Measurements from ENCODE around the gene C17orf75. TPM values are rescaled to one million over a fixed set of nuclear protein-coding genes. Genes with fewer than 3 reads are reported as not detected.
"Not testable (repeated sequence)": the region's sequence is repeated elsewhere in the genome, so short reads cannot be mapped to it uniquely, and the experiment has no call there.

C17orf75 gene
- 10 to 100 TPM; 12.1 to 14.8 TPM for total RNA-seq

DNA sequence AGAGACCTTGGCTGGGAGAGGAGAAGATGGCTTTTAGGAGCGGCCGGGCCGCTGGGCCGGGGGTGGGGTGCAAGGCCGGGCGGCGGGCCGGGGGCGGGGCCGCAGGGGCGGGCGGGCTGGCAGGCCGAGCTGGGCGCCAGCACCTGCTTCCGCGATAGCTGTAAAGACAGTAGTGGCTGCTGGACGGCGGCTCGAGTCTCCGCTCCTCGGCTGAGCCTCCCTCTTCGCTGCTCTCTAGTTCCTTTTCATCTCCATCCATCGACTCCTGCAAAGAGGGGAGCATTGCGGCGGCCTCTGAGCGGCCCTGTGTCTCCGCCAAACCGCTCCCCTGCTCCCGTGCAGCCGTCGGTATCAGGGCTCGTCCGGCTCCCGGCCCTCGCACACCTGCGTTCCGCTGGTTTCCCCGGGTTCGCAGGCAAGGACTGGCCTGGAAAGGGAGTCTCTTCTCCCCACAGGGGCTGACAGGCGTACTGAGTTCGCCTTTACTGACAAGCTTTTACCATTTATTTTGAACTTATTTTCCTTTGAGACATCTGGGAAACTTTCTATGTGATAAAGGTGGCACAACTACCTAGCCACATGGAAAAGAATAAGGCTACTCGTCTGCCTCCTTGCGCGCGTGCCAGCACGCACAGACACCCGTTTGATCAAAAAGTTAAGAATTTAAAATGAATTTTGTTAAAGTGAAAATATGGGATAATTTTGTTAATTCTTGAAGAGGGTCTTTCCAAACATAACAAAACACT is at the start of gene C17orf75:
Gene C17orf75 (minus strand): TSS at position 317 of the 746 bp plus-strand sequence. CDS start 34 bp downstream, at position 283.
- Mint-ChIP-seq H3K27ac (peak within 1 kb of the TSS; percentile 88), H3K4me3 (peak within 1 kb of the TSS; percentile 89), H3K36me3 (ENCODE audit: low read depth) (peaks cover 7% of the 10 kb centered on the region), H3K4me1 (peaks cover 11% of the 10 kb centered on the region), H3K9me3 (no peaks in the 10 kb centered on the region), H3K27me3 (no peaks in the 10 kb centered on the region)
- peak; percentile 89 for ATAC-seq (replicated peaks)

DNA sequence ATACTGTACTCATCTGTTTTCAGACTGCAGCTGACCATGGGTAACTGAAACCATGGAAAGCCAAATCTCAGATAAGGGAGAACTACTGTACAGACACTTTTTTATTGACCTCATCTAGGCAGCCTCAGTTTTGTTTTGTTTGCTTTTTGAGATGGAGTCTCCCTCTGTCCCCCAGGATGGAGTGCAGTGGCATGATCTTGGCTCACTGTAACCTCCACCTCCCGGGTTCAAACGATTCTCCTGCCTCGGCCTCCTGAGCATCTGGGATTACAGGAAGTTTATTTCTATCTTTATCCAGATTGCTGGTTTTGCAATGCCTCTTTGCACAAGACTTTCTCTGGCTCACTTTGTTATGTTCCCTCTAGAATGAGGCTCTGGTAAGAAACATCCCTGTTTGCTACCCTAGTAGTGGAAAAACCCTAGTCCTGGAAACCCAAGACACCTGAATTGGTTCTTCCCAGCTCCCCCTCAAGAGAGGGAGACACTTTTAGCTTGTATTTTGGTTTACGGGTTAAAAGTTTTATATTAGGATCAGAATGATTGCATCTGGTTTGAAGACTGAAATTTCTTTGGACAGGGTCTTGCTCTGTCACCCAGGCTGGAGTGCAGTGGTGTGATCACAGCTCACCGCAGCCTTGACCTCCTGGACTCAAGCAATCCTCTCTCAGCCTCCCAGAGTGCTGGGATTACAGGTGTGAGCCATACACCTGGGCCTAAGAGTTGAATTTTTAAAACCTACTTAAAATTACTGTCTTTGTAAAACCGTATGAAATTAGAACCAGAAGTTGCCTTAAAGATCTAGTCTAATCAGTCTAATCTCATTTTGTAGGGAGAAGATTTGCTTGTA is 46.9 kb upstream of the C17orf75 start:
- Mint-ChIP-seq H3K4me3 (no peak overlapping the region), H3K27me3 (no peaks in the 10 kb centered on the region), H3K9me3 (no peaks in the 10 kb centered on the region), H3K36me3 (ENCODE audit: low read depth) (peaks cover 20% of the 10 kb centered on the region), H3K4me1 (peaks cover 7% of the 10 kb centered on the region), H3K27ac (no peak overlapping the region)
- ATAC-seq (replicated peaks): no peak

DNA sequence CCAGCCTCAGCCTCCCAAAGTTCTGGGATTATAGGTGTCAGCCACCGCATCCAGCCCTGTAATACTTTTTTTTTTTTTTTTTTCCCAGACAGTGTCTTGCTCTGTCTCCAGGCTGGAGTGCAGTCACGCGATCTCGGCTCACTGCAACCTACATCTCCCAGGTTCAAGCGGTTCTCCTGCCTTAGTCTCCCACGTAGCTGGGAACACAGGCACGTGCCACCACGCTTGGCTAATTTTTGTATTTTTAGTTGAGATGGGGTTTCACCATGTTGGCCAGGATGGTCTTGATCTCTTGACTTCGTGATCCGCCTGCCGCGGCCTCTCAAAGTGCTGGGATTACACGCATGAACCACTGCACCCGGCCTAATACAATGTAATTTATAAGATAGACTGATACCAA is 46.2 kb upstream of the C17orf75 start:
- not testable (repeated sequence) for H3K27me3 Mint-ChIP-seq; ATAC-seq (replicated peaks); H3K4me1 Mint-ChIP-seq; H3K9me3 Mint-ChIP-seq; H3K27ac Mint-ChIP-seq; H3K4me3 Mint-ChIP-seq
- H3K36me3 Mint-ChIP-seq (ENCODE audit: low read depth): peaks cover 20% of the 10 kb centered on the region

DNA sequence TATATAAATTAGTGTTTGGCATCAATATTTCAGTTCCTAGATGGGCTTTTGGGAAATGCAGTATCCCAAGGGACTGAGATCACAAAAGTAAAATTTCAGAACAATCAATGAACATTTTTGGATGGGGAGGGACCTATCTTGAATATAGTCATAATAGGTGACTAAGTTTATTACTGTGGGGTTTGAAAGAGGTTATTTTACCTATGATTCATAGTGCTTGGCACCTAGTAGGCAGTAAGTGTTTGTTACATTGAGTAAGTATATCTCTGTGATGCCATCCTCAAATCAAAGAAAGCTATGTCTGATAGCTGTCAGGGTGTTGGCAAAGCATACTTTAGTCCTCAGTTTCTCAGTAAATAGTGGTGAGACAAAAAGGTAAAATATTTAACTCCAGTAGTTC is 44.9 kb upstream of the C17orf75 start:
- Mint-ChIP-seq H3K27ac (peak overlapping the region; percentile 34), H3K9me3 (no peaks in the 10 kb centered on the region), H3K27me3 (no peaks in the 10 kb centered on the region), H3K4me1 (peaks cover 11% of the 10 kb centered on the region), H3K4me3 (no peak overlapping the region), H3K36me3 (ENCODE audit: low read depth) (peaks cover 32% of the 10 kb centered on the region)
- peak; percentile 83 for ATAC-seq (replicated peaks)

DNA sequence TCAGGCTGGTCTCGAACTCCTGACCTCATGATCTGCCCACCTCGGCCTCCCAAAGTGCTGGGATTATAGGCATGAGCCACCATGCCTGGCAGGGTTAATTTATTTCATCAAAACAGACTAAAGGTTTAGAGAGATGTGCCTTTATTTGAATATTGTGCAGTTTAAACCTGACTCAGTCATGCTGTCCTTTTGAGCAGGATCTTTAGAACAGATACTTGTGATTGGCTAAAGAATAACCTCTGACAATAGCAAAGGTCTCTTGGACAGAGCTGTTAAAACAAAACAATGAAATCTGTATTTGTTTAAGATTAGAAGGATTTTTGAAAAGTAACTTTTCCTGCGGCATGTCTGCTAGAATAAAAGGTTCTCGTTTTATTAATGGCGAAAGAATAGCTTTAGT is 44.0 kb upstream of the C17orf75 start:
- Mint-ChIP-seq H3K9me3 (no peaks in the 10 kb centered on the region), H3K36me3 (ENCODE audit: low read depth) (peaks cover 41% of the 10 kb centered on the region), H3K4me3 (no peak overlapping the region), H3K27me3 (no peaks in the 10 kb centered on the region), H3K4me1 (peaks cover 11% of the 10 kb centered on the region), H3K27ac (peak overlapping the region; percentile 34)
- no peak for ATAC-seq (replicated peaks)

- H3K27me3 Mint-ChIP-seq: no peaks in the 10 kb centered on the region
- peaks cover 49% of the 10 kb centered on the region for H3K36me3 Mint-ChIP-seq (ENCODE audit: low read depth)
- peaks cover 11% of the 10 kb centered on the region for H3K4me1 Mint-ChIP-seq
- no peaks in the 10 kb centered on the region for H3K9me3 Mint-ChIP-seq
- ATAC-seq (replicated peaks): no peak
- no peak overlapping the region for H3K27ac Mint-ChIP-seq
- no peak overlapping the region for H3K4me3 Mint-ChIP-seq
Measured at GRCh38 chr17:32385121-32385520, 43.1 kb upstream of the C17orf75 start.

DNA sequence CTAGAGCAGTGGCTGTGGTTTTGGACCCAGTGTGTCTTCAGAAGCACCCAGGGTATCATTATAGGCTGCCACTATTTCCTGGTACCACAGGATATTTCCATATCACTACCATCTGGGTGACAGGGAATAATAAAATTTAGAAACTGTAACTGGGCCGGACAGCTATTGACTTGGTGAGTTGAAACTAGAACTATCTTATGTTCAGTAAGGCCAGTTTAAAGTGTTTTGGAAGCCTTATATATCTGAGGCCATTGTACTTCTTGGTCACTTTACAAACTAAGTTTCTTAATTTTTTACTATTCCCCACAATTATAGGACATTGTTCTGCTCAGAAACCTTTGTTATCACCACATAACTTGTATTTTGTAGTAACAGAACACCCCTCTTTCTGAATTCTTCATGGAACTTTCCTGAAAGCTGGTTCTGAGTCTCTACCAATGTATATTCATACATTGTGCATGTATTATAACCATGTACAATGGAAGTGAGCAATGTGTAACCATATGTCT is 42.0 kb upstream of the C17orf75 start:
- no peak overlapping the region for H3K27ac Mint-ChIP-seq
- H3K36me3 Mint-ChIP-seq (ENCODE audit: low read depth): peaks cover 56% of the 10 kb centered on the region
- no peak overlapping the region for H3K4me3 Mint-ChIP-seq
- no peaks in the 10 kb centered on the region for H3K9me3 Mint-ChIP-seq
- H3K4me1 Mint-ChIP-seq: peaks cover 11% of the 10 kb centered on the region
- ATAC-seq (replicated peaks): no peak
- H3K27me3 Mint-ChIP-seq: no peaks in the 10 kb centered on the region

DNA sequence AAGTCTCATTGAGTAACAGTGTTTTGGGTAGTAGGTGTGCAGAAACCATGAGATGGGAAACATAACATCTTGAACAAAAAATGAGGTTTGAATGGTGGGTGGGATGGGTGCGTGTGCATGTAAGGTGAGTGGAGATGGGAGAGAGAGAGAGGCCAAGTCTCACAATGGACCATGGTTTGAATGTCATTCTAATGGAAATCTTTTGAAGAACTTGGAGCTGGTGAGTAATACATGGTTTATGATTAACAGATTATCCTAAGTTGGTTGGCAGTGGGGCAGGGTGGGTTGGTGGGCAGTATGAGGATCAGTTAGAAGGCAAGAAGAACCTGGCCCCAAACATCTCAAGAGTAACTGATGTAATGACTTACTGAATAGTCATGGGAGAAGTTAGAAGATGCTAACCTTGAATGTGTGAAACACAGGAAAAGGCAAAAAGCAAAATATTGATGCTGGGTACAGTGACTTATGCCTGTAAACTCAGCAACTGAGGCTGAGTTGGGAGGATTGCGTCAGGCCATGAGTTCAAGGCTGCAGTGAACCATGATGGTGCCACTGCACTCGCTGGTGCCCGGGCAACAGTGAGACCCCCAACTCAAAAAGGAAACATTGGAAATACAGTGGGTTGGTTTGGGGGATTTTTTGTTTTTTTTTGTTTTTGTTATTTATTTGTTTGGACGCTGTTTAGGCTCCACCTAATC is 40.7 kb upstream of the C17orf75 start:
- Mint-ChIP-seq H3K36me3 (ENCODE audit: low read depth) (peaks cover 69% of the 10 kb centered on the region), H3K27me3 (no peaks in the 10 kb centered on the region), H3K4me1 (peaks cover 11% of the 10 kb centered on the region), H3K9me3 (no peaks in the 10 kb centered on the region), H3K27ac (no peak overlapping the region), H3K4me3 (no peak overlapping the region)
- ATAC-seq (replicated peaks): no peak

- Mint-ChIP-seq H3K9me3 (no peaks in the 10 kb centered on the region), H3K36me3 (ENCODE audit: low read depth) (peaks cover 100% of the 10 kb centered on the region), H3K27ac (no peak overlapping the region), H3K27me3 (no peaks in the 10 kb centered on the region), H3K4me3 (no peak overlapping the region), H3K4me1 (peaks cover 9% of the 10 kb centered on the region)
- ATAC-seq (replicated peaks): peak; percentile 48
Measured at GRCh38 chr17:32370426-32370825, 28.5 kb upstream of the C17orf75 start.

DNA sequence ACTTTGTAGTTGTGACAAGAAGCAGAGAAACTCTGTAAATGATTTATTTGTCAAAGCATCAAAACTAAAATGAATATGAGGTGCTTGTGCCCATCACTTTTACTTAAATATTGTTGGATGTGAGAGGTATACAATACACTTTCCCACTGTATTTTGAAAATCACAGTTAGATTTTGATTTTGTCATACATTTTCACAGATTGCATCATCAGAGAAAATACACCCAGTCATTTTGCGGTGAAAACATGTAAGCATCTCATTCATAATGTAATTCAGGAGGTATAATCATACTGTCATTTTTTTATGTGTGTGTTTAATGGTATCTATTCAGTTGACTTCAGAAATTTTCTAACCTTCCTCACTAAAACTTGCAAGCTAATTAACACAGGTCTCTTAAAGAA is 19.3 kb upstream of the C17orf75 start:
- no peak overlapping the region for H3K4me3 Mint-ChIP-seq
- H3K9me3 Mint-ChIP-seq: no peaks in the 10 kb centered on the region
- H3K27me3 Mint-ChIP-seq: no peaks in the 10 kb centered on the region
- H3K4me1 Mint-ChIP-seq: peaks cover 5% of the 10 kb centered on the region
- peaks cover 97% of the 10 kb centered on the region for H3K36me3 Mint-ChIP-seq (ENCODE audit: low read depth)
- no peak for ATAC-seq (replicated peaks)
- no peak overlapping the region for H3K27ac Mint-ChIP-seq

DNA sequence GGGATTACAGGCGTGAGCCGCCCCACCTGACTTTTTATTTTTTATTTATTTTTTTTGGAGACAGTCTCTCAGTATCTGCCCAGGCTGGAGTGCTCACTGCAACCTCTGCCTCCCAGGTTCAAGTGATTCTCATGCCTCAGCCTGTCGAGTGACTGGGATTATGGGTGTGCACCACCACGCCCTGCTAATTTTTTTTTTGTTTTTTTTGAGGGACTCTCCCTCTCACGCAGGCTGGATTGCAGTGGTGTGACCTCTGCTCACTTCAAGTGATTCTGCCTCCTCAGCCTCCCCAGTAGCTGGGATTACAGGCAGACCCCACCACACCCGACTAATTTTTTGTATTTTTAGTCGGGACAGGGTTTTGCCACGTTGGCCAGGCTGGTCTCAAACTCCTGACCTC is 15.6 kb upstream of the C17orf75 start:
- peaks cover 19% of the 10 kb centered on the region for H3K4me1 Mint-ChIP-seq

DNA sequence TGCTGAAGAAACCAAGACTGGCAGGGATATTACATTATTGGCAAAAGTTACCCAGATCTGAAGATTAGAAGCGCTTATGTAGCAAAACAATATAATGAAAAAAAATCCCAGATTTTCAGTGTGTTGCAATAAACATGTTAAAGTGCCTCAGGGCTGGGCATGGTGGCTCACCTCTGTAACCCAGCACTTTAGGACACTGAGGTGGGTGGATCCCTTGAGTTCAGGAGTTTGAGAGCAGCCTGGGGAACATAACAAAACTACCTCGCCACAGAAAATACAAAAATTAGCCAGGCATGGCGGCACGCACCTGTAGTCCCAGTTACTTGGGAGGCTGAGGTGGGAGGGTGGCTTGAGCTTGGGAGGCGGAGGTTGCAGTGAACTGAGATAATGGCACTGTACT is 14.8 kb upstream of the C17orf75 start:
- Mint-ChIP-seq H3K36me3 (ENCODE audit: low read depth) (peaks cover 97% of the 10 kb centered on the region), H3K27ac (no peak overlapping the region), H3K4me1 (peaks cover 19% of the 10 kb centered on the region), H3K27me3 (no peaks in the 10 kb centered on the region), H3K9me3 (no peaks in the 10 kb centered on the region), H3K4me3 (peak overlapping the region; percentile 7)
- ATAC-seq (replicated peaks): no peak

More for the DNA sequence above, 15.6 kb upstream of the C17orf75 start:
- peaks cover 97% of the 10 kb centered on the region for H3K36me3 Mint-ChIP-seq (ENCODE audit: low read depth)
- no peak for ATAC-seq (replicated peaks)
- H3K27ac Mint-ChIP-seq: no peak overlapping the region
- no peaks in the 10 kb centered on the region for H3K9me3 Mint-ChIP-seq
- no peaks in the 10 kb centered on the region for H3K27me3 Mint-ChIP-seq
- H3K4me3 Mint-ChIP-seq: no peak overlapping the region

- H3K4me1 Mint-ChIP-seq: peaks cover 19% of the 10 kb centered on the region
- peaks cover 97% of the 10 kb centered on the region for H3K36me3 Mint-ChIP-seq (ENCODE audit: low read depth)
- no peaks in the 10 kb centered on the region for H3K27me3 Mint-ChIP-seq
- peak overlapping the region; percentile 7 for H3K4me3 Mint-ChIP-seq
- no peaks in the 10 kb centered on the region for H3K9me3 Mint-ChIP-seq
- ATAC-seq (replicated peaks): no peak
- no peak overlapping the region for H3K27ac Mint-ChIP-seq
Measured at GRCh38 chr17:32356378-32356743, 14.4 kb upstream of the C17orf75 start.

DNA sequence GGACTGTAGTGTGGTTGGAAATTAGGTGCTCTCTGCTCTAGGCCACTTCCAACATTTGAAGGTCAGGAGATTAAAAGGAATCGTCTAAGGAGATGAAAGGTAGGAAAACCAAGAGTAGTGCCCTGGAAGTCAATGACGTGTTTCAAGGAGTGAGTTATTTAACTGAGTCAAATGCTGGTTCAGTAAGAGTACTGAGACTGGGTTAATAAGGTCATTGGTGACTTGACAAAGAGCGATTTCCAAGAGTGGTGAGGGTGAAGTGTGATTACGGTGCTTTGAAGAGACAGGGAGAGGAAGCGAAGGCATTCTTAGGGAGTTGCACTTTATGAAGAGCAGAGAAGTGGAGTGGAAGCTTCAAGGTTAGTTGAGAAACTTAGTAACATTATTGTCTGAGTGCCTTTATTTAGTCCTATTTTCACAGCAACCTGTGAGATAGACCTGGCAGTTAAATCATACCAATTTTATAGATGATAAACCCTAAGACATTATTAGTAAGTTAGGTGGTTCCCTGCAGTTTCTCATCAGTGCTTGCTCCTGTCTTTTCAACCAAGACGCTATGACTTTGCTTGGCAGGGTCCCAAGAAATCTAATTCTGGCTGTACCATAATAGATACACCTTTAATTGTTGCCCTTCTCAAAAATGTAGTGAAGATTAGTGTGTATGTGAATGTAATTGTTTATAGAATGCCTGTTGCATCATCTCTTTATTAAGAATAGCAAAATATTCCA is 13.8 kb upstream of the C17orf75 start:
- Mint-ChIP-seq H3K27me3 (no peaks in the 10 kb centered on the region), H3K36me3 (ENCODE audit: low read depth) (peaks cover 97% of the 10 kb centered on the region), H3K9me3 (no peaks in the 10 kb centered on the region), H3K4me3 (peak overlapping the region; percentile 97), H3K4me1 (peaks cover 19% of the 10 kb centered on the region), H3K27ac (no peak overlapping the region)
- peak; percentile 53 for ATAC-seq (replicated peaks)

Data from activated T-helper 17 cell treated with anti-CD3 and anti-CD28 coated beads, Interleukin-2, amount 50 U/mL, for 72 hours (primary cell).